K562 (cell line): Measurements from ENCODE around the gene TUBA4B. TPM values are rescaled to one million over a fixed set of nuclear protein-coding genes. Genes with fewer than 3 reads are reported as not detected.

Experiments used
- ATAC-seq: fragments of 200-7000 bp; cut with Tn5 transposase; 3 replicates; pipeline ENCODE4 v1.9.1; 2020; ENCODE audit warnings: moderate library complexity
- BruUV-seq: library from RNA; stranded (reverse); fragments of 400-500 nt; replicated peaks from 2 replicates; lab custom pipeline; 2021; lab: Mats Ljungman, UMichigan
- CTCF ChIA-PET: fragments of 300-600 bp; formaldehyde crosslinking; extraction: SDS; loops from one replicate; lab custom pipeline; 2021; ENCODE audit warnings: low intra/inter-chr PET ratio; lab: Yijun Ruan, JAX
- POLR2A ChIA-PET: fragments of 300-600, 350-650 bp; sonication (Branson Sonifier 250); formaldehyde crosslinking; extraction: SDS; loops from one replicate; lab custom pipeline; 2021; ENCODE audit warnings: antibody characterized with exemption, inconsistent platforms; lab: Yijun Ruan, JAX
- DNase-seq, 4 experiments: peaks; one replicate each; pipeline versions ENCODE4 v3.0.0 to v3.0.0-alpha.2; 2011 to 2018; ENCODE audit warnings: low spot score in 3 of 4, mixed read lengths in 3 of 4; ENCODE audit errors: extremely low read depth in 1 of 4
- FAIRE-seq: peaks from 2 replicates; lab custom pipeline; 2011; peaks lifted over from hg19 to GRCh38; lab: Jason Lieb, UNC
- H2AFZ ChIP-seq: 2 replicates; pipeline ENCODE4 v1.6.0; 2011; ENCODE audit warnings: low read depth, low read length, control low read depth, inconsistent platforms
- H3K27ac ChIP-seq: fragments of 200-600 bp; 3 replicates; pipeline ENCODE4 v1.8.0; 2011; ENCODE audit warnings: low read depth, mild to moderate bottlenecking, control low read depth, inconsistent platforms, low read length, moderate library complexity, mixed read lengths; ENCODE audit errors: extremely low read depth
- H3K27me3 ChIP-seq, 2 experiments: fragments of 300-600 bp in 1 of 2; 2 replicates in 1 of 2; 3 replicates in 1 of 2; pipeline versions ENCODE4 v1.6.0 to v1.8.0; 2011; ENCODE audit warnings: inconsistent platforms in 2 of 2, low read length in 2 of 2, mild to moderate bottlenecking in 1 of 2, mixed read lengths in 1 of 2, moderate library complexity in 1 of 2; ENCODE audit not compliant: control insufficient read depth in 2 of 2, insufficient read depth in 2 of 2
- H3K36me3 ChIP-seq: fragments of 300-600 bp; 3 replicates; pipeline ENCODE4 v1.8.0; 2011; ENCODE audit warnings: mild to moderate bottlenecking, low read length, inconsistent platforms; ENCODE audit not compliant: control insufficient read depth, insufficient read depth
- H3K4me1 ChIP-seq, 2 experiments: fragments of 200-600 bp in 1 of 2; replicated peaks in 1 of 2; 2 replicates in 1 of 2; 3 replicates in 1 of 2; pipeline versions ENCODE4 v1.5.1 to v1.8.0; 2011; ENCODE audit warnings: inconsistent platforms in 2 of 2, low read length in 2 of 2, mild to moderate bottlenecking in 1 of 2, mixed read lengths in 1 of 2, moderate library complexity in 1 of 2; ENCODE audit not compliant: control insufficient read depth in 2 of 2, insufficient read depth in 2 of 2
- H3K4me2 ChIP-seq: 2 replicates; pipeline ENCODE4 v1.6.1; 2011; ENCODE audit warnings: low read length, control low read depth, inconsistent platforms, mixed read lengths; ENCODE audit not compliant: insufficient read depth
- H3K4me3 ChIP-seq: fragments of 200-600 bp; sonication (generic), shearing (Covaris generic); 2 replicates; pipeline ENCODE4 v1.5.1; 2016; ENCODE audit warnings: control low read depth, inconsistent platforms
- H3K79me2 ChIP-seq: fragments of 200-600 bp; 3 replicates; pipeline ENCODE4 v1.8.0; 2011; ENCODE audit warnings: low read length, inconsistent platforms; ENCODE audit not compliant: control insufficient read depth, insufficient read depth
- H3K9ac ChIP-seq, 2 experiments: 2 replicates each; pipeline versions ENCODE4 v1.6.0 to v1.6.1; 2011; ENCODE audit warnings: low read depth in 2 of 2, low read length in 2 of 2, control low read depth in 1 of 2, inconsistent platforms in 1 of 2, mild to moderate bottlenecking in 1 of 2, mixed read lengths in 1 of 2; ENCODE audit not compliant: insufficient read depth in 1 of 2
- H3K9me1 ChIP-seq: one replicate; pipeline ENCODE4 v1.6.0; 2011; ENCODE audit warnings: inconsistent platforms, mild to moderate bottlenecking, low read length, moderate library complexity; ENCODE audit not compliant: control insufficient read depth, insufficient read depth
- H3K9me3 ChIP-seq: replicated peaks from 2 replicates; pipeline ENCODE4 v1.5.1; 2011; ENCODE audit warnings: low read depth, low read length, inconsistent platforms; ENCODE audit not compliant: control insufficient read depth, insufficient read depth
- H4K20me1 ChIP-seq: replicated peaks from 2 replicates; pipeline ENCODE4 v1.6.1; 2011; ENCODE audit warnings: low read length, inconsistent platforms, mixed read lengths; ENCODE audit not compliant: control insufficient read depth, insufficient read depth
- ARID1B ChIP-seq: fragments of 450-650 bp; IDR thresholded peaks from 2 replicates; pipeline ENCODE4 v1.6.1; 2016; ENCODE audit warnings: antibody characterized with exemption, mild to moderate bottlenecking, inconsistent platforms
- ATF3 ChIP-seq, 2 experiments: fragments of 450-650 bp in 1 of 2; sonication (generic) in 1 of 2; formaldehyde crosslinking in 1 of 2; IDR thresholded peaks in 1 of 2; conservative IDR thresholded peaks in 1 of 2; 2 replicates each; pipeline versions ENCODE4 v1.6.1 to v1.8.1; 2016 to 2023; ENCODE audit warnings: mild to moderate bottlenecking in 2 of 2, moderate library complexity in 2 of 2, inconsistent platforms in 1 of 2, missing genetic modification reagents in 1 of 2
- CBFA2T2 ChIP-seq: fragments of 450-650 bp; conservative IDR thresholded peaks from 2 replicates; pipeline ENCODE4 v1.6.1; 2017; ENCODE audit warnings: mild to moderate bottlenecking
- CBFA2T3 ChIP-seq: fragments of 450-650 bp; IDR thresholded peaks from 2 replicates; pipeline ENCODE4 v1.6.1; 2017
- DPF2 ChIP-seq: fragments of 450-650 bp; IDR thresholded peaks from 2 replicates; pipeline ENCODE4 v1.6.1; 2016
- FOSL1 ChIP-seq: fragments of 200-800 bp; sonication (Bioruptor generic); conservative IDR thresholded peaks from 2 replicates; pipeline ENCODE4 v1.6.1; 2016; ENCODE audit warnings: missing genetic modification characterization, missing compliant biosample characterization
- JUND ChIP-seq, 2 experiments: IDR thresholded peaks; 2 replicates in 1 of 2; 3 replicates in 1 of 2; pipeline ENCODE4 v1.6.1; 2011; ENCODE audit warnings: borderline replicate concordance in 2 of 2, low read depth in 2 of 2, low read length in 2 of 2, improper control_type of control experiment in 1 of 2, missing biosample characterization in 1 of 2, missing genetic modification characterization in 1 of 2, missing genetic modification reagents in 1 of 2
- KDM1A ChIP-seq, 2 experiments: fragments of 450-650 bp; IDR thresholded peaks; 2 replicates each; pipeline ENCODE4 v1.6.1; 2016; ENCODE audit warnings: mild to moderate bottlenecking in 2 of 2
- NCOA4 ChIP-seq: fragments of 450-650 bp; IDR thresholded peaks from 2 replicates; pipeline ENCODE4 v1.6.1; 2018; ENCODE audit warnings: mild to moderate bottlenecking; ENCODE audit not compliant: partially characterized antibody
- TRIM24 ChIP-seq, 2 experiments: fragments of 450-650 bp; IDR thresholded peaks; 2 replicates each; pipeline ENCODE4 v1.6.1; 2016
- WGBS: fragments of 100-300 bp; shearing (Covaris generic); methylation state at CpG from one replicate; pipeline ENCODE4 v1.1.6; 2016; ENCODE audit warnings: low coverage, mixed read lengths; ENCODE audit not compliant: insufficient coverage; ENCODE audit errors: missing lambda C conversion rate; 5-methylcytosine and 5-hydroxymethylcytosine counted together
- in situ Hi-C: fragments of 300-500 bp; cut with MboI; formaldehyde crosslinking; loops from 4 replicates; pipeline ENCODE4 v1.15.0; 2018; ENCODE audit warnings: inconsistent platforms, mixed read lengths
- intact Hi-C: fragments of 100-400 bp; cut with micrococcal nuclease; formaldehyde crosslinking; loops from 2 replicates; pipeline ENCODE4 v1.14.2; 2022
- polyA plus RNA-seq, 8 experiments: library from polyadenylated mRNA; depleted of rRNA in 4 of 8; stranded (reverse) in 5 of 8; unstranded in 3 of 8; fragments of >200 nt; fragmentation: Nextera tagmentation in 2 of 8; fragmentation: Illumina TruSeq in 1 of 8; extraction: Ambion mirVana in 2 of 8; extraction: Trizol in 1 of 8; gene quantifications; 2 replicates each; pipeline versions ENCODE4 v1.2.1 to v1.2.3, GENCODE V29; 2011 to 2014; ENCODE audit warnings: inconsistent platforms in 1 of 8, missing spikeins in 1 of 8
- total RNA-seq, 7 experiments: library from RNA; depleted of rRNA in 6 of 7; stranded (reverse); fragments of >200 nt in 6 of 7; fragmentation: Illumina TruSeq in 2 of 7; extraction: Trizol in 2 of 7; gene quantifications; 2 replicates each; pipeline versions ENCODE4 v1.2.1 to v1.2.3, GENCODE V29; 2011 to 2021; ENCODE audit warnings: low replicate concordance in 1 of 7

The TUBA4B gene
- total and polyA plus RNA-seq, 9 of the 15 experiments (the other 6 are each of a cell fraction or from before 2014, with no cell fraction given): 0.04 TPM; not detected in 8

- CTCF ChIA-PET: no interaction called here
- Histone ChIP-seq H3K9ac (no peak overlapping the region), H3K27me3 (no peaks in the 10 kb centered on the region), H2AFZ (no peak overlapping the region), H3K79me2 (no peaks in the 10 kb centered on the region), H3K36me3 (no peaks in the 10 kb centered on the region), H3K9me1 (no peaks in the 10 kb centered on the region), H3K9me3 (no peaks in the 10 kb centered on the region), H3K27ac (no peak overlapping the region), H3K4me2 (no peak overlapping the region), H3K4me1 (peaks cover 9 to 12% of the 10 kb centered on the region in 2 experiments), H4K20me1 (no peaks in the 10 kb centered on the region), H3K4me3 (no peak overlapping the region)
- FAIRE-seq: no peak
- intact Hi-C loops (no loop called here), in situ Hi-C loops (no loop called here)
- TF ChIP-seq TRIM24 (IDR thresholded peaks at IDR 0.05) (no peak), ATF3 (IDR thresholded peaks at IDR 0.05) (peak; percentile 64), ATF3 (CRISPR knock-in tag; conservative IDR thresholded peaks at IDR 0.05) (no peak), KDM1A (IDR thresholded peaks at IDR 0.05) (peak; percentile 27 to 48; a peak in 1 of 4 replicates), NCOA4 (no peak), DPF2 (0 out of 2 replicates have a peak, but pooled peaks have one; percentile 18), CBFA2T3 (peak; percentile 59), FOSL1 (tag) (peak; percentile 33; the same call in 1 of the 2 replicates), ARID1B (peak; percentile 26; the same call in 1 of the 2 replicates), JUND (IDR thresholded peaks at IDR 0.05; ENCODE audit: borderline replicate concordance, low read depth, low read length) (0 out of 2 replicates have a peak, but pooled peaks have one; percentile 18), JUND (tag; IDR thresholded peaks at IDR 0.05; ENCODE audit: borderline replicate concordance, low read depth, low read length) (no peak), CBFA2T2 (peak; percentile 32; the same call in 1 of the 2 replicates)
- 10% methylated on average over 2 of the region's 2 CpGs for WGBS
- no TSS peak for BruUV-seq
- POLR2A ChIA-PET: interaction anchor here (0.5 to 0.8 kb wide), 4 partner anchors 9 to 232 kb away, joined by 3 to 5 read pairs (median 4); no protein-coding TSS in a partner anchor
- no peak for DNase-seq
- ATAC-seq: no peak
Observed at GRCh38 chr2:219272995-219273394, 20.0 kb downstream of the TUBA4B start.
